HG02798 (cell line): ENCODE results near the gene EXD1.
"Not testable (repeated sequence)": the region's sequence is repeated elsewhere in the genome, so short reads cannot be mapped to it uniquely, and the experiment has no call there.

Experiments used
- ATAC-seq: cut with Tn5 transposase; IDR thresholded peaks from one replicate; pipeline ENCODE4 v1.9.1; 2021; ENCODE audit warnings: mild to moderate bottlenecking; ENCODE audit not compliant: unreplicated experiment, poor library complexity

Gene EXD1

GRCh38 chr15:41153733-41154132 is 76.8 kb downstream of the EXD1 start:
- ATAC-seq: no peak

GRCh38 chr15:41151451-41152005 is 79.0 kb downstream of the EXD1 start:
- no peak for ATAC-seq

- ATAC-seq: no peak
Observed at GRCh38 chr15:41150279-41150678, 80.3 kb downstream of the EXD1 start.

GRCh38 chr15:41148065-41148464 is 82.5 kb downstream of the EXD1 start:
- no peak for ATAC-seq

GRCh38 chr15:41139619-41140018 is 90.9 kb downstream of the EXD1 start:
- ATAC-seq: no peak

GRCh38 chr15:41139112-41139511 is 91.4 kb downstream of the EXD1 start:
- ATAC-seq: not testable (repeated sequence)

GRCh38 chr15:41135580-41135979 is 95.0 kb downstream of the EXD1 start:
- not testable (repeated sequence) for ATAC-seq

- ATAC-seq: no peak
Observed at GRCh38 chr15:41133454-41133853, 97.1 kb downstream of the EXD1 start.
